ENCODE measurements around the gene SPINK4.
A peak's percentile ranks its signal among the peaks of the same experiment; 100 is the strongest.

Gene SPINK4

DNA sequence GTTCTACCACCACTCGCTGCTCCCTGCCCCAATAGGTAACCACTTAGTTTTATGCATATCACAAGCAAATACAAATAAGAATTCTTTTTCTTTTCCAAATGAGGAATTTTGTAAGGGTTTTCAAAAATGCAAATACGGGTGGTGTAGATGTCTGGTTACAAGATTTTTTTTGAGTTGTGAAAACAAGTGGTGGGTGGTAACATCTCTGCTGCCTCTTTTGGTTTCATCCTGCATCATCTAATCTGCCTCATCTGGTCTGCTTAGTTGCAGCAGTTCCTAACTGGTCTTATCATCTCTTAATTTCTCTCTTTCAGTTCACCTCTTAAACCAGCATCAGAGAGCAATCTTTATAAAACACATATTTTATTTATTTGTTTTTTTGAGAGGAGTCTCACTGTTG is 55.6 kb downstream of the SPINK4 start:
- H3K27ac ChIP-seq (ENCODE audit: low read length), result no peak overlapping the region
- H3K4me3 ChIP-seq (ENCODE audit: low read depth in 1 of 2, low read length in 2 of 2), result no peak overlapping the region
- H3K9me3 ChIP-seq (ENCODE audit: control insufficient read depth in 1 of 2, low read length in 2 of 2), result no peaks in the 10 kb centered on the region
- H3K4me1 ChIP-seq (ENCODE audit: control insufficient read depth in 1 of 2, insufficient read depth in 2 of 2, low read length in 2 of 2), result peaks cover 36 to 42% of the 10 kb centered on the region in 2 donors
- H3K27me3 ChIP-seq (ENCODE audit: low read depth, low read length), result no peaks in the 10 kb centered on the region
- peaks cover 28 to 37% of the 10 kb centered on the region in 2 donors for H3K36me3 ChIP-seq (ENCODE audit: control insufficient read depth in 1 of 2, insufficient read depth in 2 of 2, low read length in 2 of 2)

DNA sequence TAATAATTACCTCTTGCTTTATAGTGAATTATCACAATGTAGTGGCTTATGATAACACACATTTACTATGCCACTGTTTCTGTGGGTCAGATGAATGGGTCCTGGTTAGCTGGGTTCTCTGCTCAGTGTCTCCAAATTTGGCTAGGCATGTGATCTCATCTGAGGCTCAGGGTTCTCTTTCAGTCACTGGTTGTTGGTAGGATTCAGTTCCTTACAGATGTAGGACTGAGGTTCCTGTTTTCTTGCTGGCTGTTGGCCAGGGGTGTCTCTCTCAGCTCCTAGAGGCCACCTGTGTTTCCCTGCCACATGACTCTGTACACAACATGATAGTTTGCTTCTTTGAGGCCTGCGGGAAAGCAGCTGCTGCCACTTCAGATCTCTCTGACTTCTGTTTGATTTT is 57.5 kb downstream of the SPINK4 start:
- no peaks in the 10 kb centered on the region for H3K27me3 ChIP-seq (ENCODE audit: low read depth, low read length)
- H3K9me3 ChIP-seq (ENCODE audit: control insufficient read depth in 1 of 2, low read length in 2 of 2), result no peaks in the 10 kb centered on the region
- peaks cover 39% of the 10 kb centered on the region in 2 donors for H3K36me3 ChIP-seq (ENCODE audit: control insufficient read depth in 1 of 2, insufficient read depth in 2 of 2, low read length in 2 of 2)
- peaks cover 26 to 34% of the 10 kb centered on the region in 2 donors for H3K4me1 ChIP-seq (ENCODE audit: control insufficient read depth in 1 of 2, insufficient read depth in 2 of 2, low read length in 2 of 2)
- peak overlapping the region; percentile 61 for H3K27ac ChIP-seq (ENCODE audit: low read length)
- peak overlapping the region; percentile 3 to 5 for H3K4me3 ChIP-seq (ENCODE audit: low read depth in 1 of 2, low read length in 2 of 2)

Measured in muscle layer of duodenum (tissue), 2 donors.